TTC549 (cell line): ENCODE results near the gene MARCOL.

Experiments
- FAIRE-seq: peaks from 2 replicates; lab custom pipeline; 2012; peaks lifted over from hg19 to GRCh38; lab: Jason Lieb, UNC

Gene MARCOL

GRCh38 chr5:148238418-148238794 lies at the start of gene MARCOL:
Gene MARCOL (plus strand): TSS chr5:148238525. CDS start chr5:148238598, 73 bp downstream.
- FAIRE-seq: no peak

GRCh38 chr5:148191010-148191409 lies 47.3 kb upstream of the MARCOL start:
- no peak for FAIRE-seq

GRCh38 chr5:148193202-148193601 lies 45.1 kb upstream of the MARCOL start:
- no peak for FAIRE-seq

- no peak for FAIRE-seq
These were observed 37.2 kb upstream of the MARCOL start for GRCh38 chr5:148201151-148201550.

- no peak for FAIRE-seq
These were observed 35.7 kb upstream of the MARCOL start, which contains the start of gene SPINK6 for GRCh38 chr5:148202531-148203203. Gene SPINK6 (plus strand): TSS chr5:148203042. CDS start chr5:148203097, 55 bp downstream.

GRCh38 chr5:148205044-148205806 lies 33.1 kb upstream of the MARCOL start:
- FAIRE-seq: no peak

- FAIRE-seq: no peak
These were observed 32.5 kb upstream of the MARCOL start for GRCh38 chr5:148205865-148206264.

- FAIRE-seq: no peak
These were observed 31.7 kb upstream of the MARCOL start for GRCh38 chr5:148206620-148207019.

- no peak for FAIRE-seq
These were observed 30.1 kb upstream of the MARCOL start for GRCh38 chr5:148208226-148208625.

GRCh38 chr5:148209151-148209770 lies 29.1 kb upstream of the MARCOL start:
- no peak for FAIRE-seq

GRCh38 chr5:148214665-148215185 lies 23.6 kb upstream of the MARCOL start:
- FAIRE-seq: no peak

- no peak for FAIRE-seq
These were observed 16.8 kb upstream of the MARCOL start for GRCh38 chr5:148221508-148221907.

- no peak for FAIRE-seq
These were observed 14.1 kb upstream of the MARCOL start for GRCh38 chr5:148224117-148224742.

GRCh38 chr5:148228392-148228984 lies 9.8 kb upstream of the MARCOL start:
- FAIRE-seq: no peak

GRCh38 chr5:148229840-148230239 lies 8.5 kb upstream of the MARCOL start:
- FAIRE-seq: no peak

- no peak for FAIRE-seq
These were observed 8.1 kb upstream of the MARCOL start for GRCh38 chr5:148230240-148230639.

- no peak for FAIRE-seq
These were observed 424 bp upstream of the MARCOL start for GRCh38 chr5:148237785-148238417.

- no peak for FAIRE-seq
These were observed 10.6 kb downstream of the MARCOL start for GRCh38 chr5:148248894-148249293.

GRCh38 chr5:148255456-148255855 lies 17.1 kb downstream of the MARCOL start:
- FAIRE-seq: no peak

GRCh38 chr5:148259288-148259687 lies 21.0 kb downstream of the MARCOL start:
- FAIRE-seq: no peak

- no peak for FAIRE-seq
These were observed 22.9 kb downstream of the MARCOL start for GRCh38 chr5:148261221-148261620.

GRCh38 chr5:148267962-148268361 lies 29.6 kb downstream of the MARCOL start:
- no peak for FAIRE-seq
